UCSD-AML1 (cell line): ENCODE results near the gene RBM15.

Source experiments
- DNase-seq: peaks from one replicate; lab custom pipeline; 2025; ENCODE audit not compliant: unreplicated experiment; lab: John Stamatoyannopoulos, UW

RBM15 gene

GRCh38 chr1:110338886-110339406 is at the start of gene RBM15:
Gene RBM15 (plus strand): TSS chr1:110339377. CDS start chr1:110339406, 29 bp downstream.
- peak; percentile 98 for DNase-seq

- DNase-seq, result no peak
Observed at GRCh38 chr1:110291241-110292030, 47.7 kb upstream of the RBM15 start.

DNA sequence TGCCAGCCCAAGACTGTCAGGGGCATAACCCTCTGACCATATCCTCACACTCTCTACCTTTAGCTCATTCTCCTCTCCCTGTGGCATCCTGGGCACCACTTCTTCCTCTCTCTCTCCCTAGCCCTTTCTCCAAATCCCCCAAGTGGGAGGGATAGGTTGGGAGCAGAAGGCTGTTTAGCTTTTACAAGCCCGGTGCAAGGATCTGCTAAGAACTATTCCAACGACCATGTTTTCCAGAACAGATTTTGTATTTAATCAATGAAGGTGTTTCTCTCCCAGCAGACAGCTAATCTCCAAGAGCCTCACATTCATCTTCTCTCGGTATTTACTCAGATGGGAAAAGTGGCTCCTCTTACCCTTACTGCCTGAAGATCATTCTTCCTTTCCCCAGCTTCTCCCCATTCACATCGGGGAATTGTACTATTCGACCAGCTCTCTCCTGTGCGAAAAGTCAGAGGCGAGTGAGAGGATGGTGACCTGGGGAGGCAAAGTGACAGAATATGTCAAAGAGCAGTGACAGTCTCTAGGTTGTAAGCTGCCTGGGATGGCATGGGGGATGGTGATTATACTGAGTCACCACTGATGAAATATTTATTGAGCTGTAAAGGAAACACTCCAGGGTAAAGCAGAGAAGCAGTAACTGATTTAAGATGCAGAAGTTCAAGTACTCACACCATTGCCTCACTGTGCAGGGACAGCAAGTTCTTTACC is 47.0 kb upstream of the RBM15 start:
- no peak for DNase-seq

DNA sequence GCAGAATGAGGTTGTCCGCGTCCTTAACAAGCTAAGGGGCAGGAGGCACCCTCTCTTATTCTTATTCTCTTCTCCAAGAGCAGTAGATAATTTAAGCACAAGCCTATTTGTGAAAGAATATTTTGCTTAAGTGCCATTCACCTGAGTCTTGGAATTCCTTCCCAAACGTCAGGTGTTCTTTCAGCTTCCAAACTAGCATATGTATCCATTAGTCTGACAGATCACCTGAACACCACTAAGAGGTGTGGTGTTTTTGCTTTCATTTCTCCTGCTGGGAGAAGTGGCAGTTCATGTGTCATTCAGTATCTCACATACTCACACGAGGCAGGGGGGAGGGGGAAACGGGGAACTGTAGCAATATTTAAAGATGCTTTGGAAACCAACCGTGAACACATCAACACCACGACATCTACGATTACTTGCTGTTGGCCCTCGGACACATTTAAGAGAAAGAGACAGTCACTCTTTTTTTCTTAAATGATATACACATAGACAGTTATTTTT is 45.5 kb upstream of the RBM15 start:
- no peak for DNase-seq

DNA sequence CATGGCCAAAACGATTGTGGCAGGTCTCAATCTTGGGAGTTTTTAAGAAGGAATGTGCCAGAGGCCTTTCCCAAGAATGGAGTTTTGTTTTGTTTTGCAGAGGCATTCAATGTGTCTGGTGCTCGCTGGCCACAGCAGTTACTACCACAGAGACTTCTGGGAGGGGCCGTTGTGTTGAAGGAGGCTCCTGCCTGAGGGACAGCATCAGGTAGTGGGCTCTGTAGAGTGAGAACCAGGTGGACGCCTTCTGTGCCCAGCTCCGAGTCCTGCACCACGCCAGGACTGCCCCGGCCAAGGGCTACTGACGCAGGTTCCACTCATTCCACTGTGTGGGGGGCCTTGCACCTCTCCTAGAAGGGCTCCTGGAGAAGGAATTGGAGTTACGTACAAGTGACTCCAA is 44.9 kb upstream of the RBM15 start:
- DNase-seq, result no peak

DNA sequence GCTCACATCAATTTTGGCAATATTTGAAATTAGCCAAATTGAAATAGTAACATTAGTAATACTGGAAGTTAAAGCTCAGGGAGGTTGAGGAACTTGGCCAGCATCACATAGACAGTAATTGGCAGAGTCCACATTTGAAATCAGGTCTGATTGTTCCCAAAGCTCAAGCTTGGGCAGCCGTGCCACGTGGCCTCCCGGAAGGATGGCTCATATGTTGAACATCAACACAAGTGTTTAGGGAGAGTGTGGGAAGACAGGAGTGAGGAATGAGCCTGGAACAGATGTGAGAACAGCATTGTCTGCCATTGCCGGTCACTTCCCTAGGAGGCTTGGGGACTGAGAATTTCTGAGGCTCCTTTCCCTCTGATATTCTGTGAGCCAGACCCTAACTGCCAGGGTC is 40.2 kb upstream of the RBM15 start:
- DNase-seq, result no peak

GRCh38 chr1:110300412-110301085 is 38.6 kb upstream of the RBM15 start:
- DNase-seq, result no peak

- DNase-seq, result no peak
Observed at GRCh38 chr1:110302836-110303235, 36.3 kb upstream of the RBM15 start.

DNA sequence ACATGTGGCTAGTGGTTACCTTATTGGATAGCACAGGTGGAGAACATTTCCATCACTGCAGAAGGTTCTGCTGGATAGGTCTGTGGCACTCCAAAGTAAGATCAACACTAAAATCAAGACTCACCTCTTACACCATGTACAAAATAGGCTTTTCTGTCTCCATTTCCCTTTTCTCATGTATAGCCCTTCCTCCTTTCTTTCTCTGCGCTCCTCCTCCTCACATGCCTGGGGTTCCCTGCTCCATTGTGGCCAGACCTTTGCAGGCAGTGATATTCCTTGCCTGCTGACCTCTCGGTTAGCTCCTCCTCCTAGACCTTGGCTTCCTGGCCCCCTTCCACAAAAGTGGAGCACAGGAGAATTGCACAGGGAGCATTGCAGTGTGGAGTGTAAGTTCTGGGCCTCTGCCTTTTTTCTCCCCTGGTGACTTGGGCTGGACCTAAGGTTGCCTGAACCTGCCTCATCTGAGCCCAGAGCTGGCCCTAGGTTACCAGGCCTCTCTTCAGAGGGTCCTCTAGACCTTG is 33.2 kb upstream of the RBM15 start:
- no peak for DNase-seq

GRCh38 chr1:110307239-110307974 is 31.8 kb upstream of the RBM15 start:
- DNase-seq, result no peak

DNA sequence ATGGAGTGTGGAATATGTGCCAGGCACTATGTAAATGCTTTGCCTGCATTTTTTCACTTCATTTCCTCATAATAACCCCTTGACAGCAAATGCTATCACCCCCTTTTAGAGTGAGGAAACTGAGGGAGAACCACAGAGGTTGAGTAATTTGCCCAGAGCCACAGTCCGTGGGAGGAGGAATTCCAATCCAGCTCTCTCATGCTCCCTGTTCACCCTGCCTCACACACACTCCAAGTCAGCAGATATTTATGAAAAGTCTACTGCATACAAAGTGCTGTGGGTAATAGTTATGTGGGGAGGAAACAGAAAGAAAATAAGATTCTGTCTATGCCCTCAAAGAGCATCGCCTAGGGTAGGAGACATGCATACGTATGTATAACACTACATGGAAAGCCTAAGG is 30.9 kb upstream of the RBM15 start:
- no peak for DNase-seq

DNA sequence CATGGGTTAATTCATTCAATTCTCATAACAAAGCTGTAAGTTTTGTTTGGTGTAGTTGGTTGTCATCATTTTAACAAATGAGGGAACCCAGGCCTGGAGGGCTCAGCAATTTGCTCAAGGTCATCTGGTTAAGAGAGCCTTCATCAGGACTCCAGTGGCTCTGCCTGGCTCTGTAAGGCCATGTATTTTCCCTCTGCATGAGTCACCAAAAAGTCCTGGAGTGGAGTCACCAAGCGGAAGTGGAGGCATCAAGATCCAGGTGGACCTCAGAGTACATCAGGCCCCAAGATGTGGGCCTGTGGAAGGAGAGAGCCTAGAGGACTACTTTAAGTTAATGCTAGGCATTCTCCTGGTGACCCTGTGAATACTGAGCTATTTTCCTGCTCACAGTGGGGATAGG is 30.0 kb upstream of the RBM15 start:
- no peak for DNase-seq

- DNase-seq, result no peak
Observed at GRCh38 chr1:110309767-110310166, 29.4 kb upstream of the RBM15 start.

DNA sequence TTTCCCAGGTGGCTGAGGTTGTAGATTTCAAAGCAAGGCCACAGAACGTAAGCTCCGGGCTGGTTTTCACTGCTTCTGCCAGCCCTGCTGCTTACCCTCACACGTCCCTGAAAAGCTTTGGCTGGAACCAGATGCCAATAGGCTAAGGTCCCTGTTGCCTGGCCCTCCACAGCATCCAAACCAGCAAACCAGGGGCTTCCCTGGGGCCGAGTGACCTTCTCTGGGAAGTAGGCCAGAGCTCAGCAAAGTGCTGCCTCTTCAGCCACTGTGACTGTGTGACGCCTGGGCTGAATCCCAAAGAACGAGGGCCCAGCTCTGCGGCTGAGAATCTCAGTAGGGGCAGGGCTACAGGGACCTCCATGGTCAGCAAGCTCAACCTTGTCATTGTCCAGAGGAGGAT is 28.9 kb upstream of the RBM15 start:
- no peak for DNase-seq

DNA sequence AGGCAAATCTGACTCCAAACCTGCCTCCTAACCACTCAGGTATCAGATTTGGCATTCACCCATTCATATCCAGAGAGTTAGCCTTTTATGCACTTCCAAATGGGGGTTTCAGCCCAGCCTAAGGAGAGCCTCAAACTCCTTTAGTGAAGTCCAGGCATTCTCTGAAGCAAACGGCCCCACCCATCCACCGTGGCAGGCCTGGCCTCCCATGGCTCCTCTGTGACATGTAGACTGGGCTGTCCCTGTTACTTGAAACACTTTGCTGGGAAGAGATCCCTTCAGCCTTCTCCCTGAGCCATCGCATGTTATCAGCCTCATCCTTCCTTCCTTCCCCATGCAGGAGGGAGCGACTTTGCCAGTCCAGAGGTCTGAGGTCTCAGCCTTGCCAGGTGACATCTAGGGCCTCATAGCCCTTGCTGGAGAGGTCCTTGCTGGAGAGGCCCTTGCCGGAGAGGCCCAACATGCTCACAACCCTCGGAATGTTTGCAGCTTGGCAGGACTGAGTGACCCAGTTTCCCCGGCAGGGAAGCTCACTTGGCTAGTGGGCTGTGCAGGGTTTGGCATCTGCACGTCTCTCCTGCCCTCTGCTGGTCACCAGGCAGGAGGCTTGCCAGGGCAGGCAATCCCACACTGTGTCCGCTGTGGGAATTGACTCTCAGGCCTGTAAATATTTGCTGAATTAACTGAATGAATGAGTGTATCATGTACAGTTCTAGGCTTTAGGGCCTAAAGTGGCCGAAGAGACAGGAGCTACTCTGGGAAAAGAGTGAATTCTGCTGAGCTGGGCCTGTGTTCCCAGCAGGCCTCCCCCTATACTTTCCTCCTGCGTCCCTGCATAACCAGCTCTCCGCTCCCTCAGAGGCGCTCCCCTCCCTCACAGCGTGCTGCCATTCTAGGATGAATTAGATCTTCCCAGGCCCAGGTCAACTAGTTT is 26.7 kb upstream of the RBM15 start:
- DNase-seq, result peak; percentile 63

DNA sequence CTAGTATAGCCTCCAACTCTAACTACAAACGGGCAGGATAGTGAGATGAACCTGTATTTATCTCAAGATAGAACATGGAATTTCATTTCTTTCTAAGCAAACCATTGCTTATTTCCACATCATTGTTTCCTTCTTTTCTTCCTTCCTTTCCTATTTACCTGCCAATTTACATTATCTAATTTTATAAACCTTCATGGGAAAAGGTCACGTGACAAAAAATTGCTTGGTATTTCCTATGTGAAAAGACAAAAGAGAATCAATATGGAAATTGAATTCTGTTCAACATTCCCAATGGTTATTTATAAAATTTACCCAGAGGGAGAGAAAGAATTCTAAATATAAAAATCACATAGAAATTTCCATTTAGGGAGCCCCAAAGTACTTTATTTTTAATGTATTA is 22.4 kb upstream of the RBM15 start:
- DNase-seq, result no peak

- no peak for DNase-seq
Observed at GRCh38 chr1:110318046-110318445, 21.1 kb upstream of the RBM15 start.

- DNase-seq, result no peak
Observed at GRCh38 chr1:110319332-110320167, 19.6 kb upstream of the RBM15 start.

- no peak for DNase-seq
Observed at GRCh38 chr1:110320168-110320518, 19.0 kb upstream of the RBM15 start.
